K562 (cell line): ENCODE data around the gene WASF2. TPM values are rescaled to one million over a fixed set of nuclear protein-coding genes. Genes with fewer than 3 reads are reported as not detected.

ENCODE experiments used
- HMGN3 ChIP-seq: IDR thresholded peaks from 2 replicates; pipeline ENCODE4 v1.6.1; 2011; ENCODE audit warnings: borderline replicate concordance, low read depth, mild to moderate bottlenecking, mixed read lengths, low read length; ENCODE audit not compliant: insufficient read length; ENCODE audit errors: extremely low read depth
- RNF219 ChIP-seq: fragments of 250-450 bp; sonication (Bioruptor Pico); IDR thresholded peaks from 2 replicates; pipeline ENCODE4 v1.5.0; 2022; ENCODE audit warnings: mild to moderate bottlenecking
- TBP ChIP-seq: optimal IDR thresholded peaks from 2 replicates; pipeline ENCODE3; 2011; ENCODE audit warnings: low read depth, low read length, improper control_type of control experiment
- ZMIZ1 ChIP-seq, 2 experiments: fragments of 150-350 bp in 1 of 2; IDR thresholded peaks; 2 replicates each; pipeline ENCODE4 v1.6.1; 2012 to 2016; ENCODE audit warnings: low read depth in 2 of 2, low read length in 2 of 2, mild to moderate bottlenecking in 1 of 2, moderate library complexity in 1 of 2
- ZNF398 ChIP-seq: fragments of 250-450 bp; sonication (Bioruptor Pico); IDR thresholded peaks from 2 replicates; pipeline ENCODE4 v1.8.0; 2021; ENCODE audit warnings: moderate library complexity, mild to moderate bottlenecking, inconsistent platforms
- ZNF407 ChIP-seq: fragments of 450-650 bp; IDR thresholded peaks from 2 replicates; pipeline ENCODE4 v1.6.1; 2016; ENCODE audit warnings: low read depth
- ZNF584 ChIP-seq: fragments of 200-800 bp; sonication (Bioruptor generic); IDR thresholded peaks from 2 replicates; pipeline ENCODE4 v1.6.1; 2016; ENCODE audit warnings: low read depth, mild to moderate bottlenecking, missing genetic modification characterization, missing compliant biosample characterization
- polyA plus RNA-seq, 8 experiments: library from polyadenylated mRNA; depleted of rRNA in 4 of 8; stranded (reverse) in 5 of 8; unstranded in 3 of 8; fragments of >200 nt; fragmentation: Nextera tagmentation in 2 of 8; fragmentation: Illumina TruSeq in 1 of 8; extraction: Ambion mirVana in 2 of 8; extraction: Trizol in 1 of 8; gene quantifications; 2 replicates each; pipeline versions ENCODE4 v1.2.1 to v1.2.3, GENCODE V29; 2011 to 2014; ENCODE audit warnings: inconsistent platforms in 1 of 8, missing spikeins in 1 of 8
- total RNA-seq, 7 experiments: library from RNA; depleted of rRNA in 6 of 7; stranded (reverse); fragments of >200 nt in 6 of 7; fragmentation: Illumina TruSeq in 2 of 7; extraction: Trizol in 2 of 7; gene quantifications; 2 replicates each; pipeline versions ENCODE4 v1.2.1 to v1.2.3, GENCODE V29; 2011 to 2021; ENCODE audit warnings: low replicate concordance in 1 of 7

WASF2 gene
- total and polyA plus RNA-seq, 9 of the 15 experiments (the other 6 are each of a cell fraction or from before 2014, with no cell fraction given), result 8.2 to 163 (median 31.2) TPM

GRCh38 chr1:27525296-27526272 is 35.6 kb upstream of the WASF2 start (continued):
- peak; percentile 39; the same call in 1 of the 2 replicates for TF ChIP-seq ZNF407
- no peak for TF ChIP-seq ZNF398
- TF ChIP-seq ZMIZ1 (IDR thresholded peaks at IDR 0.05; ENCODE audit: low read depth in 2 of 2, low read length in 2 of 2), result 0 out of 4 replicates have a peak, but pooled peaks of 1 of the 2 experiments have one; percentile 10
- TF ChIP-seq HMGN3, result no peak
- TF ChIP-seq ZNF584 (CRISPR knock-in tag), result no peak
- TF ChIP-seq RNF219 (CRISPR knock-in tag), result no peak
- peak; percentile 77 for TF ChIP-seq TBP
